ENCODE measurements around the gene FDXR. TPM values are rescaled to one million over a fixed set of nuclear protein-coding genes. Genes with fewer than 3 reads are reported as not detected.
A peak's percentile ranks its signal among the peaks of the same experiment; 100 is the strongest.
"Not testable (repeated sequence)": the region's sequence is repeated elsewhere in the genome, so short reads cannot be mapped to it uniquely, and the experiment has no call there.

FDXR gene
- total RNA-seq, 1 donor from 2014 or later: 4.3 TPM

DNA sequence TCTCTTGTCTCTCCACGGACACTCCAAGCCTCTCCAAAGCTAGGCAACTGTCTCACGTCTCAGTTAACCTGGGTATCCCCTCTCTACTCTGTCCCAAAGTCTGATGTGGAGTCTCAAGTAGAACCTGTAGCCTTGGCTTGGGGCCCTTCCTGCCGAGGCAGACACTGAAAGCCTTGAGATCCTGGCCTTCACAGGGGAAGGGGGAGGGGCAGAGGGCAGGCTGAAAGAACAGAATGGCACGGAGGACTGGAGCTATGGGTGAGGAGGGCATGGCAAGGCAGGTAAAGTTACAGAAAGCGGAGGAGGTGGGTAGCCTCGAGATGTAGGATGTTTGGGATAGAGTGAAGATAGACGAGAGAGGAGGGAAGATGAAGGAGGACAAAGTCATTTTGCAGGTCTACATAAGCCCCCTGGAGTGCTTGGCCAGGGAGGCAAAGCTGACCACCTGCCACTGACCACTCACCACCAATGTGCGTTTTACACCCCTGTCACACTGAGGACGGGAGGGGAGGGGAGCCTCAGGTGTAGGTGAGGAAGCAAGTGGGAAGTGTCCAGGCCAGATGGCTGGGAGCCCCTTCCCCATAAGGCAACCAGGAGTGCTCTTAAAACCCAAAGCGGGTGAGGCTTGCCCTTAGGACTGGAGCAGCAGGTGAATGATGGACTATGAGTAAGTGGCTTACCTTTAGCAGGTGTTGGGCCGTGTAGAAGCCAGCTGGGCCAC is 1.3 kb downstream of the FDXR start:
- no peak for DNase-seq

DNA sequence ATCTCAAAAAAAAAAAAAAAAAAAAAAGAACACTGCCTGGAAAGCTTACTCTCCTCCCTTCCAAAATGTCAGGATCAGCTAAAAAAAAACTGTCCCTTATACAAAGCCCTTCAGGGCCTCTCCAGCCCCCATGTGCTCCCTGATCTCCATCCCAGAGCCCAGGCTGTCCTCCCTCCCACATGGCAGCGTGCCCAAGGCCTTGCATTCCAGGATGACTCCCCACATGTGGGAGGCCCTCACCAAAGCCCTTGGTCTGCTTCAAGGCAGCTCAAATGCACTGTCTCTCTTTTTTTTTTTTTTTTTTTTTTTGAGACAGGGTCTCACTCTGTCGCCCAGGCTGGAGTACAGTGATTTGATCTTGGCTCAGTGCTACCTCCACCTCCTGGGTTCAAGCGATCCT is 2.3 kb downstream of the FDXR start:
- no peak for DNase-seq

DNA sequence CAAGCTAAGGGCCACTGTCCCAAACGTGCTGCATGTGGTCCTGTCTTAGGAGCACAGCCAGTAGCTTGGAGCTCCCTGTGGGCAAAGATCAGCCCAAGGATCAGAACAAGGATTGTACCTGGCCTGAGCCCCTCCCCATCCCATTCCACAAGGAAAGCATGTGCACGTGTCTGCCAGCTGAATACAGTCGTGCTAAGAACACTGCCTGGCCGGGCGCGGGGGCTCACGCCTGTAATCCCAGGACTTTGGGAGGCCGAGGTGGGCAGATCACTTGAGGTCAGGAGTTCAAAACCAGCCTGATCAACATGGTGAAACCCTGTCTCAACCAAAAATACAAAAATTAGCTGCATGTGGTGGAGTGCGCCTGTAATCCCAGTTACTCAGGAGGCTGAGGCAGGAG is 2.8 kb downstream of the FDXR start:
- DNase-seq: not testable (repeated sequence)

GRCh38 chr17:74868908-74869255 is 3.9 kb downstream of the FDXR start:
- no peak for DNase-seq

- no peak for DNase-seq
These were observed 4.4 kb downstream of the FDXR start for GRCh38 chr17:74868251-74868907.

DNA sequence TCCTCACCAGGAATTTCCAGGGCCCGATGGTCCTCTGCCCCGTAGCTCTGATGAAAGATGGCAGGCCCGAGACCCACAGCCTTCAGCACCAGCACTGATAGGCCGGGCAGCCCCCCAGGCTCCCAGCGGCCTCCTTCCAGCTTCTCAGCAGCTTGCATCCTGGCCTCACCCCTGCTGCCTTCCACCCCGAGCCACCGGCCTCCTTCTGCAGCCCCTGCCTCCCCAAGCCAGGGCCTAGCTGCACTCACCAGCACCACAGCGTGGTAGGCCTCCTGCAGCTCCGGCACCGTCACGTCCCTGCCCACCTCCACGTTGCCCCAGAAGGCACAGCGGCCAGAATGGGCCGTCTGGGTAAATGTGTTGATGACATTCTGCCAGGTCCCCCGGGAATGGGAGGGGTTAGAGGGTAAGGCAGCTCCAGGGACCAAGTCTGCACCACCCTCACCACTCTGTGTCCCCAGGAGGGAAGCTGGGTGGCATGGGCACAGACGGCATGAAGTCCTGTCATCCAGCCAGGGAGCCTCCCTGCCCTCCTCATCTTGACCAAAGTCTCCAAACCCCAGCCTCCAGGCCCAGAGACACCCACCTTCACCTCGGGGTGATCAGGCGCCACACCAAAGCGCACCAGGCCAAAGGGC is 6.5 kb downstream of the FDXR start:
- DNase-seq: no peak

DNA sequence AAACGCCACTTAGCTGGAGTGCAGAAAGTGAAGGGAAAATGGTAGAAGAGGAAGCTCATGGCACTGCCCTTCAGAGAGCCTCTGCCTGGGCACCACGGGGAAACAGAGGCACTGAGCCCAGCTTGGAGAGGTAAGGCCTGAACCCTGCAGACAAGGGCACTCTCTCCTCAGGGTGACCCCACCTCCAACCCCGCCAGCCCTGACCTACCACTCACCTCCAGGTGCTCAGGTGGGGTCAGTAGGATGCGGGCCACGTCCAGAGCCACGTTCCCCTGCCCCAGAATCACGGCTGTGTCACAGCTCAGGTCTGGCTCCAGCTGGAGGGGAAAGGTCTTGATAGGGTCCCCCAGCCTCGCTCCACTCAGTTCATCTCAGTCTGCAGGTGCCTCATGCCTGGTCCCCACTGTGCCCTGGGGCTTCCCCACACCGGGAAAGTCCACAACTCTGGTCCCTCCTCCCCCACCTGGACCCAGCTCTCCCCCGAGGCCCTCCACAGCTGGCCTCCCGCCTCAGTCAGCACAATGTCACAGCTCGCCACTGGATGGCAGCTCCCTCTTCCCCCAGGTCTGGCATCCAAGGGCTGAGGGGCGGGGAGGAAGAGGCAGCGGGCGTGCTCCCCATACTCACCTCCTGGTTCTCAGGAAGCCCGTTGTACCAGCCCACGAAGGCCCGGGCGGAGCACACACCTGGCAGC is 7.1 kb downstream of the FDXR start:
- DNase-seq: no peak

DNA sequence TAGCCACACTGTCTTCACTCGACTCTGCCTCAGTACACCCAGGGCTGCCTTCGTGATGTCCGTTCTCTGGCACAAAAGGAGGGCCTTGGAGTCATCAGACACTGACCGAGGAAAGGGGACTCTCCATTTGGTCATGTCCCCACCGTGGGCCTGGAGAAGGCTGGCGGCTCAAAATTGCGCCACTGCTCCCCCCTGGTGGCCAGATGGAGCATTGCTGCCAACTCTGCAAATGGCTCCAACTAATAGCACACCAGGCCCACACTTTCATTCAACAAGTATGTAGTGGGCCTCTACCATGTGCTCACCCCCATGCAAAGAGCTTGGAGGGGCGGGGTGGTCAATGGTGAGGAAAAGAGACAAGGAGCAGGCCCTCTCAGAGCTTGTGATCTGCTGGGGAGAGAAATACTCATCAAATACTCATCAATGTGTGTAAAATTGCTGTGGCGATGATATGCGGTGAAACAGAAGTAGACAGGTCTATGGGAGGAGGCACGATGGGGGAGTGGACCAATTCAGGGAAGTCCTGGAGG is 7.9 kb downstream of the FDXR start:
- DNase-seq: peak; percentile 84

DNA sequence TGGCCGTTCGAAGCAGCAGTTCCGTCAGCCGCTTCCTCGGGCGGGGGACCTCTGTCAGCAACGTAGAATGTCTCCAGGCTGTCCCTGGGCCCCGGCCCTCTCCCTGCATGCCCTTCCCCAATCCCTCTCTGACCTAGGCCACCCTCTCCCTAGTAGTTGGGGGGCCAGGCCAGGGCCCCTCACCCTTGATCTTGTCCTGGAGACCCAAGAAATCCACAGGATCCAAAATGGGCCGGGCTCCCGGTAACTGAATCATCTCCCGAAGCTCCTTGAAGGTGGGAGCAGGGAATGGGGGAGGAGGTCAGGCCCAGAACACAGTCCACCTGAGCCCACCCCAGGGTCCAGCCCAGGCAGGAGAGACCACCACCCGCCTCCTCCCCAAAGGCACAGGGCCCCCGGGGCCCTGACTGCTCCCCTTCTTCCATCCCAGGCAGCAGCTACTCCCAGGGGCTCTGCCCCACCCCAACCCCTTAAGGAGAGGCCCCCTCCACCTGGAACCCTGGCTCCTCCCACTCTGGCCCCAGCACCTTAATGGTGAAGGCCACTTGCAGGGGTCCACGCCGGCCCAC is 8.4 kb downstream of the FDXR start:
- no peak for DNase-seq

- DNase-seq: no peak
These were observed 9.1 kb downstream of the FDXR start for GRCh38 chr17:74863420-74864296.

DNA sequence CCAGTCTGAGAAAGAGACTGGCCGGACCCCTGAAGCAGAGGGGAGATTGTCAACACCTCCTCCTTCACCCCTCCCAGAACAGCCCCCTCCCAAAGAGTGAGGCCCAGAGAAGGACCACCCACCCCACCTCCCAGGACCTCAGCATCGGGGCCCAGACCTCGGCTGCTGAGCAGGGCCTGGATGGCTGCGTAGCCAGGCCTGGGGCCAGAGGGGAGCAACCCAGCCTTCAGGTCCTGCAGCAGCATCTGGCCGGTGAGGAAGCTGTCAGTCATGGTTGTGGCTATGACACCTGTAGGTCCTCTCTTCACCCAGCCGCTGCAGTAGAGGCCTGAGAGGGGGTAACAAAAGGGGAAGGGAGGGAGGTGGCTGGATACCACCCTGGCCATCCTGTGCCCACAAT is 9.9 kb downstream of the FDXR start:
- no peak for DNase-seq

GRCh38 chr17:74862108-74862901 is 10.5 kb downstream of the FDXR start:
- DNase-seq: peak; percentile 82

GRCh38 chr17:74861662-74862107 is 11.1 kb downstream of the FDXR start:
- DNase-seq: no peak

DNA sequence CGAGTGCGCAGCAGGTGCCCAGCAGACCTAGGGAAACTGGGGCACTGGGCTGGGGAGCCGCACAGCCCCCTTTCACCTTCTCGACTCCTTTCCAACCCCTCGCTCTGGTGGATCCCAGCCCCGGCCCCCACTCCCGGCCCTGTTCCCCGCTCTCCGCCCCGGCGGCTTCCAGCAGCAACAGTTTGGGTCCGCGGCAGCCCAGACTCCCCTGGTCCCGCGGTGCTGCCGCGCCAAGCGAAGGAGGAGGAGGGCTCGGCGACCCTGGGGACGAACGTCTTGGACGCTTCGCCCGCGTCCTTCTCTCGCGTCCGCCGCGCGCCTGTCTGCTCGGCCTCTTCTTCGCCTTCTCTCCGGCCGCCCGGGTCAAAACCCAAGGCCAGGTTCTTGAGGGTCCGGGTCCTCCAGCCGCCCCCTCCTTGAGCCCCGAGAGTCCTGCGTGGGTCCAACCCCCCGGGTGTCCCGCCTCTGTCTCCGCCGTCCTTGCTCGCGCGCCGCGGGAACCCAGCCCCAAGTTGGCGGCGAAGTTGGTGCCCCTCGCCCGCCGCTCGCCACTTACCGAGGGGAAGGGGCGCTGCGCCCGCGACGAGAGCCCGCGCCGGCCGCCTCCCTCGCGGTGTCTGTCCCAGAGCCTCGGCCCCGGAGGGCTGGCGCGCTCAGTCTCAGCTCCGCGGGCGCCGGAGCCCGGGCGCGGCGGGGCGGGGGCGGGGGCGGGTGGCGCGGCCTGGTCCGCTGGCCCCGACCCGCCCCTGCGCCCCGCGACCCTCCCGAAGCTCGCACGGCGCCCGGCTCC is 11.7 kb downstream of the FDXR start:
- no peak for DNase-seq

- DNase-seq: no peak
These were observed 12.4 kb downstream of the FDXR start for GRCh38 chr17:74860229-74860871.

DNA sequence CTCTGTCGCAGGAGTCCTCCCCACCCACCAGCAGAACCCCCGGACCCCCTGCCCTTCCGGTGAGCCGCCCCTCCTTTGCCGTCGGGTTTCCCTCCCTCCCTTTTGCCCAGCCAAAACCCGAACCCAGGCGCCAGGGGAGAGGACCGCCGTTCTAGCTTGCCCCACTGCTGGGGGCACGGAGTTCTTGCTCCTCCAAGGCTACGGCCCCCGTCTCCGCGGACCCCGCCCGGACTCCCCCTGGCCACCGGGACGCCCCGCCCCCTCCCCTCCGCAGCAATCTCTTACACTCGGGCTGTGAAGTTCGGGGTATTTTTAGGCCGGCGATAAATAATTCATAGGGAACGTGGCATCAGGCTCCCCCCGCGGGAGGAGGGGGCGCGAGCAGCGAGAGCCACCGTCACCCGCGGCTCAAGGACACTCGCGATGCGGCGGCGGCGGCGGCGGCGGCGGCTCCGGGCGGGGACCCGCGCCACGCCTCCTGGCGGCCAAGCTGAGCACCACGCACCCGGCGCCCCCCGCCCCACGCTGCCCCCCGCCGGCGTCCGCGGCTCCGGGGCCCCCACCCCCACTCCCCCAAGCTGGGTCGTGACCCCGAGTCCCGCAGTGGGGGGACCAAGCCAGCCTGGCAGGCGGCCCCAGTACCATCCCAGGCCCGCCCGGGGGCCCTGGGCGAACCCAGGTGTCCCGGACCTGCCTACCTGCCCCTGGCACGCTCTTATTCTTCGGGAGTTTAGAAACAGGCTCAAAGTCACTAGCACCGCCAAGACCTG is 13.2 kb downstream of the FDXR start, which contains the start of gene GRIN2C:
TSS of gene GRIN2C (minus strand) at position 427 of the 770 bp plus-strand sequence. CDS start 4,793 bp downstream, outside the sequence.
- DNase-seq: no peak

DNA sequence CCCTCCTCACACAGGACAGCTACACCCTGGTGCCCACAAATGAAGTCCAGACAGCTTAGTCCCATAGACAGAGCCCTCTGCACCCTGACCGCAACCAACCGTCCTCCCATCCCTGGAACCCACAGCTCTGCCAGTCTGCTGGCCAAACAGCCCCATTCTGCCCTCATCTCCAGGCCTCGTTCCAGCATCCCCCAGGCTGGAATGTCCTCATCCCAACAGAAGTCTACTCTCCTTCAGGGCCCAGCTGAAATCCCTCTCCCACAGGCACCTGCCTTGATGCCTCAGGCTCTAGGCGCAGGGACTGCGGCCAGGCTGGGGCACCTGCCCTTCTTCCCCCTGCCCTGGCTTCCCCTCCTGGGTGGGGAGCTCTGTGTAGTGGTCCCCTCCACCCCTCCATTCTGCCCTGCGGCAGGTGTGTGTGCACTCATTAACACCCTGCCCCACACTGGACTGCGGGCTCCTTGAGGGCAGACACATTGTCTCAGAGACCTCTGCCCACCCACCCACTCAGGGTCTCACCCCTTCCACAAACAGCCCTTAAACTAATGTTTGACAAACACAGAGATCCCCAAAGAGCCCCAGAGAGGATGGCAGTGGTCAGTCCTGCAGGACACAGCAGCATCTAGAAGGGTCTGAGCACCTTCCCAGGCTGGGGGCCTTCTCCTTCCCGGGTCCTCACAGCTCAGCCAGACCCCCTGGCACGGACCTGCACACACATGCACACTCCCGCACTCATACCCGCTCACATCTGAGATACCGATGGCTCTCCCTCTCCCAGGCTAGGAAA is 13.9 kb downstream of the FDXR start:
- no peak for DNase-seq

All from tongue (tissue), 2 donors.